OCI-LY3 (cell line): Measurements from ENCODE around the gene GFOD1.

ENCODE experiments used
- EZH2phosphoT487 ChIP-seq: fragments of 200-600 bp; shearing (Covaris generic); IDR thresholded peaks from 2 replicates; pipeline ENCODE4 v1.6.1; 2018; ENCODE audit warnings: antibody characterized with exemption, mixed run types, low read depth
- TF ChIP-seq, protein P1 (sequence below): fragments of 200-600, 300-600 bp; sonication (generic); IDR thresholded peaks from 2 replicates; pipeline ENCODE4 v1.5.1; 2014; ENCODE audit warnings: antibody characterized with exemption, low read length, low read depth

DNA sequence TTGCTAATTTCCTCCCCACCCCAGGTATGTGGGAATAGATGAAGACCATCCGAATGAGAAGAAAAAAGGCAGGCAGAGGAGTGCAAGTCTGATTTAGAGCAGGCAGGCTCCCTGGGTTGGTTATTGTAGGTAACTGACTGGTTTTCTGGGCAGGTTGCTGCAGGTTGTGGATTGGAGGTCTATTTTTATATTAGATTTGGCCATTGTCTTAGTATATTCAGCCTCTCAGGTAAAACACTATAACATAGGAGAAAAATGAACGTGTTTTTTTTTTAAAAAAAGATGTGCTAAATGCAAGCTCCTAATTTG, 158.6 kb downstream of the GFOD1 start:
- TF ChIP-seq, protein P1, sequence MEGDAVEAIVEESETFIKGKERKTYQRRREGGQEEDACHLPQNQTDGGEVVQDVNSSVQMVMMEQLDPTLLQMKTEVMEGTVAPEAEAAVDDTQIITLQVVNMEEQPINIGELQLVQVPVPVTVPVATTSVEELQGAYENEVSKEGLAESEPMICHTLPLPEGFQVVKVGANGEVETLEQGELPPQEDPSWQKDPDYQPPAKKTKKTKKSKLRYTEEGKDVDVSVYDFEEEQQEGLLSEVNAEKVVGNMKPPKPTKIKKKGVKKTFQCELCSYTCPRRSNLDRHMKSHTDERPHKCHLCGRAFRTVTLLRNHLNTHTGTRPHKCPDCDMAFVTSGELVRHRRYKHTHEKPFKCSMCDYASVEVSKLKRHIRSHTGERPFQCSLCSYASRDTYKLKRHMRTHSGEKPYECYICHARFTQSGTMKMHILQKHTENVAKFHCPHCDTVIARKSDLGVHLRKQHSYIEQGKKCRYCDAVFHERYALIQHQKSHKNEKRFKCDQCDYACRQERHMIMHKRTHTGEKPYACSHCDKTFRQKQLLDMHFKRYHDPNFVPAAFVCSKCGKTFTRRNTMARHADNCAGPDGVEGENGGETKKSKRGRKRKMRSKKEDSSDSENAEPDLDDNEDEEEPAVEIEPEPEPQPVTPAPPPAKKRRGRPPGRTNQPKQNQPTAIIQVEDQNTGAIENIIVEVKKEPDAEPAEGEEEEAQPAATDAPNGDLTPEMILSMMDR: no peak
- TF ChIP-seq EZH2phosphoT487: no peak
